A549 (cell line): ENCODE results near the gene TNS1. TPM values are rescaled to one million over a fixed set of nuclear protein-coding genes. Genes with fewer than 3 reads are reported as not detected.

Experiments used
- ATAC-seq, 2 experiments: fragments of 200-7000 bp in 1 of 2; fragments of >200 bp in 1 of 2; cut with Nextera tagmentation in 1 of 2; cut with Tn5 transposase in 1 of 2; 3 replicates each; pipeline versions ENCODE4 v1.8.0 to v1.9.1; 2018 to 2020; ENCODE audit warnings: mild to moderate bottlenecking in 1 of 2, moderate library complexity in 1 of 2
- CTCF ChIA-PET: fragments of 300-600 bp; sonication (Branson Sonifier 250); formaldehyde crosslinking; extraction: SDS; loops from one replicate; lab custom pipeline; 2021; ENCODE audit warnings: antibody characterized with exemption, inconsistent platforms; lab: Yijun Ruan, JAX
- POLR2A ChIA-PET: fragments of 350-600 bp; formaldehyde crosslinking; extraction: SDS; loops from one replicate; lab custom pipeline; 2021; ENCODE audit warnings: antibody characterized with exemption, inconsistent platforms; lab: Yijun Ruan, JAX
- DNase-seq, 2 experiments: peaks; one replicate each; pipeline versions ENCODE4 v3.0.0 to v3.0.0-alpha.2; 2011 to 2016; ENCODE audit warnings: low read depth in 1 of 2, low spot score in 1 of 2
- FAIRE-seq: peaks from 2 replicates; lab custom pipeline; 2011; peaks lifted over from hg19 to GRCh38; lab: Jason Lieb, UNC
- H3K27ac ChIP-seq, 2 experiments: fragments of >200 bp; sonication (Bioruptor Twin); formaldehyde crosslinking; 3 replicates each; pipeline ENCODE4 v1.5.1; 2016 to 2017
- H3K4me1 ChIP-seq: fragments of >200 bp; sonication (Bioruptor Twin); formaldehyde crosslinking; 3 replicates; pipeline ENCODE4 v1.6.1; 2016
- H3K4me2 ChIP-seq: fragments of >200 bp; sonication (Bioruptor Twin); formaldehyde crosslinking; 3 replicates; pipeline ENCODE4 v1.6.1; 2016
- H3K4me3 ChIP-seq: fragments of >200 bp; sonication (Bioruptor Twin); formaldehyde crosslinking; 3 replicates; pipeline ENCODE4 v1.5.1; 2016
- H3K9me3 ChIP-seq: fragments of >200 bp; sonication (Bioruptor Twin); formaldehyde crosslinking; 3 replicates; pipeline ENCODE4 v1.6.1; 2016
- BCL3 ChIP-seq: fragments of >200 bp; sonication (Bioruptor Twin); formaldehyde crosslinking; IDR thresholded peaks from 3 replicates; pipeline ENCODE4 v1.6.1; 2016
- BHLHE40 ChIP-seq: IDR thresholded peaks from 2 replicates; pipeline ENCODE4 v1.6.1; 2012; ENCODE audit warnings: low read depth, low read length, inconsistent platforms
- CBX2 ChIP-seq: fragments of 200-600 bp; sonication (generic); IDR thresholded peaks from 2 replicates; pipeline ENCODE4 v1.6.1; 2016; ENCODE audit warnings: low read depth, mild to moderate bottlenecking, borderline replicate concordance
- E2F6 ChIP-seq: IDR thresholded peaks from 2 replicates; pipeline ENCODE4 v1.6.1; 2012; ENCODE audit warnings: low read depth, borderline replicate concordance
- EHF ChIP-seq: fragments of 250-450 bp; sonication (Bioruptor Pico); IDR thresholded peaks from 2 replicates; pipeline ENCODE4 v1.5.0; 2020; ENCODE audit warnings: mild to moderate bottlenecking
- EHMT2 ChIP-seq: fragments of 200-600 bp; sonication (generic); IDR thresholded peaks from 2 replicates; pipeline ENCODE4 v1.6.1; 2016; ENCODE audit warnings: antibody characterized with exemption, low read depth, mild to moderate bottlenecking, moderate library complexity
- FOSL2 ChIP-seq, 2 experiments: fragments of 450-650 bp in 1 of 2; fragments of >200 bp in 1 of 2; sonication (Bioruptor Twin) in 1 of 2; formaldehyde crosslinking; IDR thresholded peaks; 2 replicates each; pipeline versions ENCODE4 v1.5.0 to v1.6.1; 2016 to 2020; ENCODE audit warnings: mild to moderate bottlenecking in 1 of 2, moderate library complexity in 1 of 2
- FOXS1 ChIP-seq: fragments of 250-450 bp; sonication (Bioruptor Pico); IDR thresholded peaks from 2 replicates; pipeline ENCODE4 v1.5.0; 2020; ENCODE audit warnings: mild to moderate bottlenecking, moderate library complexity
- GATA3 ChIP-seq: IDR thresholded peaks from 2 replicates; pipeline ENCODE4 v1.6.1; 2012; ENCODE audit warnings: borderline replicate concordance
- HDAC2 ChIP-seq: fragments of 200-600 bp; sonication (generic); IDR thresholded peaks from 2 replicates; pipeline ENCODE4 v1.6.1; 2016
- HES2 ChIP-seq: fragments of >200 bp; sonication (Bioruptor Twin); formaldehyde crosslinking; IDR thresholded peaks from 2 replicates; pipeline ENCODE4 v1.6.1; 2016
- KDM1A ChIP-seq: fragments of 200-600 bp; sonication (generic); IDR thresholded peaks from 2 replicates; pipeline ENCODE4 v1.6.1; 2016; ENCODE audit warnings: low read depth, mild to moderate bottlenecking
- MAFK ChIP-seq: fragments of 450-650 bp; IDR thresholded peaks from 2 replicates; pipeline ENCODE4 v1.6.1; 2014; ENCODE audit not compliant: partially characterized antibody
- MAX ChIP-seq: IDR thresholded peaks from 2 replicates; pipeline ENCODE4 v1.6.1; 2012
- MAZ ChIP-seq: fragments of 150-350 bp; IDR thresholded peaks from 2 replicates; pipeline ENCODE4 v1.6.1; 2014; ENCODE audit warnings: antibody characterized with exemption, low read depth, low read length, borderline replicate concordance
- MYC ChIP-seq: IDR thresholded peaks from 2 replicates; pipeline ENCODE4 v1.6.1; 2012; ENCODE audit warnings: mild to moderate bottlenecking, inconsistent platforms, low read length, improper control_type of control experiment, borderline replicate concordance
- NFE2L2 ChIP-seq: fragments of 150-350 bp; conservative IDR thresholded peaks from 2 replicates; pipeline ENCODE4 v1.6.1; 2014; ENCODE audit warnings: low read length
- NPAS2 ChIP-seq: fragments of 250-450 bp; sonication (Bioruptor Pico); IDR thresholded peaks from 2 replicates; pipeline ENCODE4 v1.8.0; 2022; ENCODE audit warnings: mild to moderate bottlenecking, moderate library complexity, borderline replicate concordance
- NR3C1 ChIP-seq: fragments of >200 bp; sonication (Bioruptor Twin); formaldehyde crosslinking; IDR thresholded peaks from 3 replicates; pipeline ENCODE4 v1.6.1; 2017
- POLR2A ChIP-seq: IDR thresholded peaks from 2 replicates; pipeline ENCODE4 v1.6.1; 2012; ENCODE audit warnings: mild to moderate bottlenecking, low read length
- RAD21 ChIP-seq, 2 experiments: fragments of >200 bp in 1 of 2; sonication (Bioruptor Twin) in 1 of 2; formaldehyde crosslinking in 1 of 2; IDR thresholded peaks in 1 of 2; conservative IDR thresholded peaks in 1 of 2; 2 replicates in 1 of 2; 3 replicates in 1 of 2; pipeline ENCODE4 v1.6.1; 2012 to 2018; ENCODE audit warnings: inconsistent platforms in 1 of 2
- RARB ChIP-seq: fragments of 250-450 bp; sonication (Bioruptor Pico); IDR thresholded peaks from 2 replicates; pipeline ENCODE4 v1.8.0; 2021; ENCODE audit warnings: mild to moderate bottlenecking, moderate library complexity
- RFX5 ChIP-seq: fragments of 450-650 bp; IDR thresholded peaks from 2 replicates; pipeline ENCODE4 v1.7.1; 2014; ENCODE audit warnings: antibody characterized with exemption, mild to moderate bottlenecking, moderate library complexity
- SMC3 ChIP-seq: fragments of >200 bp; sonication (Bioruptor Twin); formaldehyde crosslinking; IDR thresholded peaks from 3 replicates; pipeline ENCODE4 v1.6.1; 2018; ENCODE audit warnings: inconsistent platforms
- SREBF2 ChIP-seq: fragments of 450-650 bp; IDR thresholded peaks from 2 replicates; pipeline ENCODE4 v1.6.1; 2014; ENCODE audit warnings: mild to moderate bottlenecking, moderate library complexity
- TFCP2L1 ChIP-seq: fragments of 250-450 bp; sonication (Bioruptor Pico); IDR thresholded peaks from 2 replicates; pipeline ENCODE4 v1.5.0; 2021; ENCODE audit warnings: mild to moderate bottlenecking
- ZNF302 ChIP-seq: fragments of 250-450 bp; sonication (Bioruptor Pico); IDR thresholded peaks from 2 replicates; pipeline ENCODE4 v1.9.0; 2021; ENCODE audit warnings: inconsistent platforms, mild to moderate bottlenecking, moderate library complexity
- WGBS: methylation state at CpG from one replicate; pipeline ENCODE4 v1.1.6; 2017; ENCODE audit errors: missing lambda C conversion rate; 5-methylcytosine and 5-hydroxymethylcytosine counted together
- polyA plus RNA-seq, 4 experiments: library from polyadenylated mRNA; depleted of rRNA in 3 of 4; stranded (reverse); fragments of >200 nt; fragmentation: RNase III in 1 of 4; extraction: RNeasy Plus Mini Kit Qiagen cat#74134 plus additional on column Dnase treatment in 1 of 4; gene quantifications; 2 replicates in 3 of 4; 3 replicates in 1 of 4; pipeline ENCODE4 v1.2.3, GENCODE V29; 2011 to 2017
- TF ChIP-seq, protein P1 (sequence below): fragments of 250-450 bp; sonication (Bioruptor Pico); IDR thresholded peaks from 2 replicates; pipeline ENCODE4 v1.5.0; 2020; ENCODE audit warnings: low read depth, mild to moderate bottlenecking, moderate library complexity
- TF ChIP-seq, protein P2 (sequence below): fragments of >200 bp; sonication (Bioruptor Twin); formaldehyde crosslinking; IDR thresholded peaks from 3 replicates; pipeline ENCODE4 v1.5.1; 2016

Gene TNS1
- polyA plus RNA-seq, 2 of the 4 experiments (the other 2 are of a cell fraction) = 4.9 to 10.6 TPM

GRCh38 chr2:217790195-217790594 lies 212.6 kb downstream of the TNS1 start:
- 75% methylated on average over 10 of the region's 10 CpGs for WGBS
- no peak overlapping the region for H3K4me3 ChIP-seq
- no peak for TF ChIP-seq TFCP2L1
- no peak for TF ChIP-seq HES2
- no peak for TF ChIP-seq BHLHE40
- TF ChIP-seq EHMT2 = no peak
- TF ChIP-seq SREBF2 = no peak
- no peak for TF ChIP-seq RFX5
- no peak for TF ChIP-seq EHF
- no peak for TF ChIP-seq NFE2L2
- H3K9me3 ChIP-seq = no peaks in the 10 kb centered on the region
- peaks cover 11% of the 10 kb centered on the region; the same call in 1 of the 3 replicates for H3K4me1 ChIP-seq
- ATAC-seq (no peak; a peak in 1 of 6 replicates), DNase-seq (no peak), FAIRE-seq (no peak)
- POLR2A ChIA-PET = no interaction called here
- no peak overlapping the region for H3K27ac ChIP-seq
- no peak overlapping the region for H3K4me2 ChIP-seq
- CTCF ChIA-PET = interaction anchor here (0.9 to 8.9 kb wide), 28 partner anchors 13 to 1092 kb away, joined by 3 to 282 read pairs (median 8); partner anchors contain the start of gene RUFY4

- WGBS = 52% methylated on average over 13 of the region's 13 CpGs
- H3K9me3 ChIP-seq = no peaks in the 10 kb centered on the region
- ATAC-seq = no peak
- no peak for FAIRE-seq
- no peak for DNase-seq
- H3K27ac ChIP-seq = no peak overlapping the region
- H3K4me3 ChIP-seq = no peak overlapping the region
- ChIA-PET CTCF (interaction anchor here (0.7 to 8.9 kb wide), 56 partner anchors 12 to 859 kb away, joined by 3 to 282 read pairs (median 6); partner anchors contain the start of gene RUFY4), POLR2A (no interaction called here)
- no peak overlapping the region for H3K4me2 ChIP-seq
- peaks cover 10% of the 10 kb centered on the region; the same call in 1 of the 3 replicates for H3K4me1 ChIP-seq
- no peak for TF ChIP-seq HDAC2
- no peak for TF ChIP-seq MAX
- TF ChIP-seq, protein P1, sequence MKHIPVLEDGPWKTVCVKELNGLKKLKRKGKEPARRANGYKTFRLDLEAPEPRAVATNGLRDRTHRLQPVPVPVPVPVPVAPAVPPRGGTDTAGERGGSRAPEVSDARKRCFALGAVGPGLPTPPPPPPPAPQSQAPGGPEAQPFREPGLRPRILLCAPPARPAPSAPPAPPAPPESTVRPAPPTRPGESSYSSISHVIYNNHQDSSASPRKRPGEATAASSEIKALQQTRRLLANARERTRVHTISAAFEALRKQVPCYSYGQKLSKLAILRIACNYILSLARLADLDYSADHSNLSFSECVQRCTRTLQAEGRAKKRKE = no peak
- TF ChIP-seq POLR2A = no peak
- no peak for TF ChIP-seq MYC
- no peak for TF ChIP-seq GATA3
- no peak for TF ChIP-seq BCL3
- no peak for TF ChIP-seq FOXS1 (CRISPR knock-in tag)
- TF ChIP-seq ZNF302 (CRISPR knock-in tag) = no peak
- no peak for TF ChIP-seq RAD21 (conservative IDR thresholded peaks at IDR 0.05 in 1 of 2, IDR thresholded peaks at IDR 0.05 in 1 of 2)
- TF ChIP-seq FOSL2 (IDR thresholded peaks at IDR 0.05) = no peak
- no peak for TF ChIP-seq FOSL2 (CRISPR knock-in tag; IDR thresholded peaks at IDR 0.05)
- TF ChIP-seq TFCP2L1 = no peak
- no peak for TF ChIP-seq SMC3
- TF ChIP-seq NPAS2 = no peak
- no peak for TF ChIP-seq KDM1A
Measured at GRCh38 chr2:217789736-217790181, 213.0 kb downstream of the TNS1 start.

- peaks cover 8% of the 10 kb centered on the region; the same call in 1 of the 3 replicates for H3K4me1 ChIP-seq
- DNase-seq (peak; percentile 50 to 55), ATAC-seq (peak; percentile 41 to 79; a peak in 5 of 6 replicates), FAIRE-seq (no peak)
- H3K9me3 ChIP-seq = no peaks in the 10 kb centered on the region
- H3K27ac ChIP-seq = no peak overlapping the region
- 34% methylated on average over 12 of the region's 15 CpGs for WGBS
- H3K4me3 ChIP-seq = no peak overlapping the region
- ChIA-PET POLR2A (no interaction called here), CTCF (interaction anchor here (0.6 to 8.9 kb wide), 67 partner anchors 10 to 858 kb away, joined by 3 to 282 read pairs (median 5); partner anchors contain the start of gene RUFY4)
- no peak overlapping the region for H3K4me2 ChIP-seq
- no peak for TF ChIP-seq CBX2
- no peak for TF ChIP-seq FOSL2 (IDR thresholded peaks at IDR 0.05)
- TF ChIP-seq FOSL2 (CRISPR knock-in tag; IDR thresholded peaks at IDR 0.05) = no peak
- no peak for TF ChIP-seq GATA3
- TF ChIP-seq RARB (CRISPR knock-in tag) = no peak
- no peak for TF ChIP-seq E2F6
- no peak for TF ChIP-seq HES2
- TF ChIP-seq MAFK = no peak
- TF ChIP-seq, protein P2, sequence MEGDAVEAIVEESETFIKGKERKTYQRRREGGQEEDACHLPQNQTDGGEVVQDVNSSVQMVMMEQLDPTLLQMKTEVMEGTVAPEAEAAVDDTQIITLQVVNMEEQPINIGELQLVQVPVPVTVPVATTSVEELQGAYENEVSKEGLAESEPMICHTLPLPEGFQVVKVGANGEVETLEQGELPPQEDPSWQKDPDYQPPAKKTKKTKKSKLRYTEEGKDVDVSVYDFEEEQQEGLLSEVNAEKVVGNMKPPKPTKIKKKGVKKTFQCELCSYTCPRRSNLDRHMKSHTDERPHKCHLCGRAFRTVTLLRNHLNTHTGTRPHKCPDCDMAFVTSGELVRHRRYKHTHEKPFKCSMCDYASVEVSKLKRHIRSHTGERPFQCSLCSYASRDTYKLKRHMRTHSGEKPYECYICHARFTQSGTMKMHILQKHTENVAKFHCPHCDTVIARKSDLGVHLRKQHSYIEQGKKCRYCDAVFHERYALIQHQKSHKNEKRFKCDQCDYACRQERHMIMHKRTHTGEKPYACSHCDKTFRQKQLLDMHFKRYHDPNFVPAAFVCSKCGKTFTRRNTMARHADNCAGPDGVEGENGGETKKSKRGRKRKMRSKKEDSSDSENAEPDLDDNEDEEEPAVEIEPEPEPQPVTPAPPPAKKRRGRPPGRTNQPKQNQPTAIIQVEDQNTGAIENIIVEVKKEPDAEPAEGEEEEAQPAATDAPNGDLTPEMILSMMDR = peak; percentile 97
- TF ChIP-seq RAD21 (conservative IDR thresholded peaks at IDR 0.05 in 1 of 2, IDR thresholded peaks at IDR 0.05 in 1 of 2) = peak; percentile 94 to 95
- TF ChIP-seq ZNF302 (CRISPR knock-in tag) = no peak
- no peak for TF ChIP-seq NR3C1
- no peak for TF ChIP-seq FOXS1 (CRISPR knock-in tag)
- no peak for TF ChIP-seq KDM1A
- no peak for TF ChIP-seq MAZ
Measured at GRCh38 chr2:217789003-217789735, 213.6 kb downstream of the TNS1 start.
